Chondrocyte (in vitro differentiated cells): ENCODE data around the gene KLHL17. TPM values are rescaled to one million over a fixed set of nuclear protein-coding genes. Genes with fewer than 3 reads are reported as not detected.

Source experiments
- DNase-seq: peaks from one replicate; pipeline ENCODE4 v3.0.0; 2021; ENCODE audit warnings: mixed read lengths, low spot score
- H3K27ac Mint-ChIP-seq: one replicate; pipeline ENCODE4 v1.8.0; 2021; ENCODE audit warnings: mild to moderate bottlenecking, moderate library complexity, mixed read lengths; ENCODE audit not compliant: unreplicated experiment
- H3K27me3 Mint-ChIP-seq: 2 replicates; pipeline ENCODE4 v1.8.0; 2021; ENCODE audit warnings: low read depth, mixed read lengths
- H3K36me3 Mint-ChIP-seq: 2 replicates; pipeline ENCODE4 v1.8.0; 2021; ENCODE audit warnings: low read depth, mixed read lengths
- H3K4me1 Mint-ChIP-seq: 2 replicates; pipeline ENCODE4 v1.8.0; 2021; ENCODE audit warnings: low read depth, mild to moderate bottlenecking, mixed read lengths
- H3K4me3 Mint-ChIP-seq: one replicate; pipeline ENCODE4 v1.8.0; 2021; ENCODE audit warnings: mild to moderate bottlenecking, moderate library complexity, mixed read lengths; ENCODE audit not compliant: unreplicated experiment
- H3K9me3 Mint-ChIP-seq: 2 replicates; pipeline ENCODE4 v1.8.0; 2021; ENCODE audit warnings: low read depth, mixed read lengths
- CTCF ChIP-seq: fragments of 200-600 bp; sonication (generic); IDR thresholded peaks from 2 replicates; pipeline ENCODE4 v1.5.0; 2021; ENCODE audit warnings: antibody characterized with exemption, mild to moderate bottlenecking, moderate library complexity
- total RNA-seq: library from RNA; stranded (reverse); gene quantifications from 3 replicates; pipeline ENCODE4 v1.2.1, GENCODE V29; 2021

The KLHL17 gene
- total RNA-seq, 1 donor from 2014 or later: 19.1 TPM

GRCh38 chr1:923991-924655, 36.3 kb upstream of the KLHL17 start:
- no peak for DNase-seq
- Mint-ChIP-seq H3K27me3 (peaks cover 2% of the 10 kb centered on the region), H3K36me3 (no peaks in the 10 kb centered on the region), H3K9me3 (no peaks in the 10 kb centered on the region), H3K27ac (no peak overlapping the region), H3K4me1 (peaks cover 22% of the 10 kb centered on the region), H3K4me3 (peak overlapping the region; percentile 57)
- no peak for TF ChIP-seq CTCF

GRCh38 chr1:924656-925560, 35.5 kb upstream of the KLHL17 start:
- no peak for DNase-seq
- peaks cover 2% of the 10 kb centered on the region for H3K27me3 Mint-ChIP-seq
- no peaks in the 10 kb centered on the region for H3K36me3 Mint-ChIP-seq
- peak; percentile 42 for TF ChIP-seq CTCF
- H3K4me1 Mint-ChIP-seq: peaks cover 22% of the 10 kb centered on the region
- H3K9me3 Mint-ChIP-seq: no peaks in the 10 kb centered on the region
- H3K27ac Mint-ChIP-seq: no peak overlapping the region
- peak overlapping the region; percentile 57 for H3K4me3 Mint-ChIP-seq

- Mint-ChIP-seq H3K27me3 (no peaks in the 10 kb centered on the region), H3K4me1 (peaks cover 17% of the 10 kb centered on the region), H3K27ac (no peak overlapping the region), H3K9me3 (no peaks in the 10 kb centered on the region), H3K4me3 (peak overlapping the region; percentile 47), H3K36me3 (no peaks in the 10 kb centered on the region)
- no peak for DNase-seq
- no peak for TF ChIP-seq CTCF
Observed at GRCh38 chr1:925561-926421, 34.6 kb upstream of the KLHL17 start.

GRCh38 chr1:927234-927633, 33.1 kb upstream of the KLHL17 start:
- DNase-seq: no peak
- peaks cover 13% of the 10 kb centered on the region for H3K4me1 Mint-ChIP-seq
- H3K9me3 Mint-ChIP-seq: no peaks in the 10 kb centered on the region
- no peak overlapping the region for H3K27ac Mint-ChIP-seq
- TF ChIP-seq CTCF: no peak
- no peak overlapping the region for H3K4me3 Mint-ChIP-seq
- no peaks in the 10 kb centered on the region for H3K36me3 Mint-ChIP-seq
- no peaks in the 10 kb centered on the region for H3K27me3 Mint-ChIP-seq

- no peaks in the 10 kb centered on the region for H3K9me3 Mint-ChIP-seq
- no peak for DNase-seq
- TF ChIP-seq CTCF: no peak
- H3K27ac Mint-ChIP-seq: no peak overlapping the region
- no peaks in the 10 kb centered on the region for H3K36me3 Mint-ChIP-seq
- H3K27me3 Mint-ChIP-seq: no peaks in the 10 kb centered on the region
- no peak overlapping the region for H3K4me3 Mint-ChIP-seq
- H3K4me1 Mint-ChIP-seq: peaks cover 13% of the 10 kb centered on the region
Observed at GRCh38 chr1:927748-928147, 32.6 kb upstream of the KLHL17 start.
